Skin epidermis (tissue), 12 donors: ENCODE measurements around the gene MPI.

Source experiments
- H3K27ac ChIP-seq, 21 experiments: fragments of 200-600 bp; sonication (generic) in 11 of 21; one replicate each; pipeline ENCODE4 v1.5.0; 2020; ENCODE audit warnings: mild to moderate bottlenecking in 3 of 21, inconsistent platforms in 2 of 21, moderate library complexity in 2 of 21
- H3K4me3 ChIP-seq, 7 experiments: fragments of 200-600 bp; sonication (generic) in 2 of 7; one replicate each; pipeline ENCODE4 v1.5.0; 2020; ENCODE audit warnings: inconsistent platforms in 2 of 7, mild to moderate bottlenecking in 2 of 7, moderate library complexity in 1 of 7

Gene MPI

DNA sequence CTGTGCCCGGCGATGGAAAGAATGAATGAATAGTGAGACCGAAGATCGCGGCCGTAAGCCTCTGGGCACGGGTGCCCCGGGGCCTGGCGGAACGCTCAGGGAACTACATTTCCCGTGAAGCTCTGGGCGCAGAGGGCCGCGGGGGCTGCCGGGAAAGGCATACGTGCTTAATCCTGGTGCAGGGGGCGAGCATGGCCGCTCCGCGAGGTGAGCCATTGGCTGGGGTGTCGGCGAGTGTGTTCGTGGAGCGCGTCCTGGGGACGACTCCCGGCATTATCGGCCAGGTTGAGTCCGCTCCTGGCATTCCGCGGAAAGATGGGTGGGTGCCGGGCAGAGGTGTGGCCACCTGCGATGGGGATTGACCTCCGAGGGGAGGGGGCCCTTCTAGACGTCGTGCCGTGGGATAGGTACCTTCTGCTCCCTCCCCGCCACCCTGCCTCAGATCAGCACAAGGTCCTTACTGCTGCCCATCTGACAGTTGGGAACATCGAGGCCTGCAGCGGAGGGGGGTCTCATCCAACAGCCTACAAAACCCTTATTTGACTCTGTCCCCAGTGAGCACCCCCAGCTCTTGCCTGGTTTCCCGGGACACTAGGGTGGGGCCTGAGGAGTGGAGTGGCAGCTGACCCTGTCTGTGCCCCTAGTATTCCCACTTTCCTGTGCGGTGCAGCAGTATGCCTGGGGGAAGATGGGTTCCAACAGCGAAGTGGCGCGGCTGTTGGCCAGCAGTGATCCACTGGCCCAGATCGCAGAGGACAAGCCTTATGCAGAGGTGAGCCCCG is at the start of gene MPI:
TSS of gene MPI (plus strand) at position 160 of the 782 bp plus-strand sequence. CDS start at position 192, 32 bp downstream.
- H3K4me3 ChIP-seq = peak within 1 kb of the TSS; percentile 53 to 89 (median 60)
- H3K27ac ChIP-seq = peak within 1 kb of the TSS; percentile 7 to 90 (median 84)

- Histone ChIP-seq H3K27ac (peak overlapping the region in 2 of 21 experiments; percentile 85 to 91), H3K4me3 (no peak overlapping the region)
These were observed 48.7 kb upstream of the MPI start for GRCh38 chr15:74840851-74841775.

DNA sequence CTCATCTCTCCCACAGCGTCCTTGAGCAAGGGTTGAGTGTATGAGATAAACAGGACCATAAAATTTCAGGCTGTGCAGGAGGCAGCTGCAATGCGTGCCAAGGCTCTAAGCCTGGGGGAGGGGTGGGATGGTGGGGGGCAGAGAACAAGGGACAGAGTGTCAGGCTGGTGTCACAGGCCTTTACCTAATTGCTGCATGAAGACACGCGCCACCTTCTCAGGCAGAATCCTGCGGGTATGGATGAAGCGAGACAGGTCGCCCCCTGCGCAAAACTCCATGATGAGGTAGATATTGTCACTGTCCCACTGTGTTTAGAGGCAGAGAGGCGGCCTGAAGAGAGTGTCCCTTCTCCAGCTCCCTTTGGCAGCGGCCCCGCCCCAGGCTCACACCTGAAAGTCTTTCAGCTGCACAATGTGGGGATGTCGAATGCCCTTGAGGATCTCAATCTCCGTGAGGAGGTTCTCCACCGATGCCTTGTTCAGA is 47.9 kb upstream of the MPI start:
- Histone ChIP-seq H3K4me3 (peak overlapping the region; percentile 71 to 93 (median 83)), H3K27ac (peak overlapping the region in 15 of 21 experiments; percentile 76 to 96 (median 88))

DNA sequence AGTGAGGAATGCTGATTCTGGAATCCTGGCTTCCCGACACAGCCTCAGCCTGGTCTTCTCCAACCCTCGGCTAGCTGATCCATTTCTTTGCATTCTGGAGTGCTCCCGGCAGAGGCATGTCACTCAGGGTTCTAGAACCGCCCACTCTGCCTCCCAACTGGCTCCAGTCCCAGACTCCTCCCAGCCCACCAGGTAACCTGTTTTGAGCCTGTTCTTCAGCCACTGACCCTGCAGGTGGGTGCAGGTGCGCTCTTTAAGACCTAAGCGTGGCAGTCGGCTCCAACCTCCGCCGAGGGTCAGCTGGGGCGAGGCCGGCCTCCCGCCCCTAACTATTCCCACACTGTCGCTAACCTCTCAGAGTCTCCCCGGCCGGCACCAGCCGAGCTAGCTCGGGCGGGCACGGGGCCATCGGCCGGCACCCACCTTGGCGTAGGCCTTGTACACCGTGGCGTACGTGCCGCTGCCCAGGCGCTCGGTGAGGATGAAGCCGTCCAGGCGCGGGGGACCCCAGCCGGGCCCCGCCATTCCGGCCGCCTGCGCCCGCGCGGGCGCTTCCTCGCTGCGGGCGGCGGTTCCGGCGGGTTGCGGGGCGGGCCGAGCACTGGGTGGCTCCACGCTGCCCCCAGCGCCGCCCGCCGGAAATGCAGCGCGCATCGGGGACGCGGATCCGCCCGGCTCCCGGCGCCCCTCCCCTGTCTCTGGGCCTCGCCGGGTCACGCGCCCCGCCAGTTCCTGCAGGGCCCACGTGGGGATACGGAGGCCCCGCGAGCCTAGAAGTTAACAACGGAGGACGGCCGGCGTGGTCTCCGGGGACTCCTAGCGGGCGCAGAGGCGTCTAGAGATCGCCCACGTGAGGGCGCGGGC is 47.0 kb upstream of the MPI start, which contains the start of gene ULK3:
TSS of gene ULK3 (minus strand) at position 576 of the 864 bp plus-strand sequence. CDS start at position 525, 51 bp downstream.
- peak within 1 kb of the TSS; percentile 71 to 93 (median 83) for H3K4me3 ChIP-seq

DNA sequence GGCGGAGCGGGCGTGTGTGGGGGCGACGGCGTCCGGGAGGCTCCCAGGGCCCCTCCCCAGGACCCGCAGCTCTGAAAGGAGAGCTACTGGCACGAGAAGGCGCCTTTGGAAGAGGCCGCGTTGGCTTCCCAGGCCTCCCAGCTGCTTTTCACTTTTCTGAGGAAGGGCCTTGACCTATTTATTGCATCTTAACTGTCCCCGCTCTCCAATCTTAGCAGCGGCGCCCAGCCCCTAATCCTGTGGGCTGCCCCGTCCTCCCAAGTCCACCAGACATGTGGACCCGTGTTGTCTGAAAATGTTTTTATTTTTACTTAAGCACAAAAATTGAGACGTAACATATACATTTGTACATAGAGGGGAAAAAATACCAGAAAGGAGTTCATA is 46.4 kb upstream of the MPI start:
- H3K27ac ChIP-seq = peak overlapping the region; percentile 52 to 96 (median 89)
- peak overlapping the region; percentile 71 to 93 (median 83) for H3K4me3 ChIP-seq

More for the DNA sequence above, 47.0 kb upstream of the MPI start, which contains the start of gene ULK3:
- H3K27ac ChIP-seq = peak within 1 kb of the TSS; percentile 52 to 96 (median 89)

DNA sequence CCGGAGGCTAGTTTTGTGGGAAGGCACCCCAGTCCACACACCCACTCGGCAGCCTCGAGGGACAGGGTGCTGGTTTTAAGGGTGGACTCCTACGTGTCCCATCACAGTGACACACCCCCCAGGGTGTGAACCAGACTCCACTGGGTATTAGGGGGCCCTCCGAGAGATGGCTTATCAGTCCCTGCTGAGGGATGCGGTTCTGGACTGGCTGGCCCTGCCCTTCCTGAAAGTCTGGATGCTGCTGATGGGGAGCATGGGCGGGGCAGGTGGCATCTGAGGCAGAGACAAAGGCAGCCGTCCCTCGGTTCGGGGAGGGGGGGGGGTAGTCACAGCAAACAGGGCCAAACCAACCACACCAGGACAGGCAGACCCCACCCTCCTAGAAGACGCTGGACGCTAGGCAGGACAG is 45.9 kb upstream of the MPI start:
- peak overlapping the region in 20 of 21 experiments; percentile 67 to 96 (median 90) for H3K27ac ChIP-seq
- H3K4me3 ChIP-seq = peak overlapping the region in 2 of 7 experiments; percentile 83 to 93

DNA sequence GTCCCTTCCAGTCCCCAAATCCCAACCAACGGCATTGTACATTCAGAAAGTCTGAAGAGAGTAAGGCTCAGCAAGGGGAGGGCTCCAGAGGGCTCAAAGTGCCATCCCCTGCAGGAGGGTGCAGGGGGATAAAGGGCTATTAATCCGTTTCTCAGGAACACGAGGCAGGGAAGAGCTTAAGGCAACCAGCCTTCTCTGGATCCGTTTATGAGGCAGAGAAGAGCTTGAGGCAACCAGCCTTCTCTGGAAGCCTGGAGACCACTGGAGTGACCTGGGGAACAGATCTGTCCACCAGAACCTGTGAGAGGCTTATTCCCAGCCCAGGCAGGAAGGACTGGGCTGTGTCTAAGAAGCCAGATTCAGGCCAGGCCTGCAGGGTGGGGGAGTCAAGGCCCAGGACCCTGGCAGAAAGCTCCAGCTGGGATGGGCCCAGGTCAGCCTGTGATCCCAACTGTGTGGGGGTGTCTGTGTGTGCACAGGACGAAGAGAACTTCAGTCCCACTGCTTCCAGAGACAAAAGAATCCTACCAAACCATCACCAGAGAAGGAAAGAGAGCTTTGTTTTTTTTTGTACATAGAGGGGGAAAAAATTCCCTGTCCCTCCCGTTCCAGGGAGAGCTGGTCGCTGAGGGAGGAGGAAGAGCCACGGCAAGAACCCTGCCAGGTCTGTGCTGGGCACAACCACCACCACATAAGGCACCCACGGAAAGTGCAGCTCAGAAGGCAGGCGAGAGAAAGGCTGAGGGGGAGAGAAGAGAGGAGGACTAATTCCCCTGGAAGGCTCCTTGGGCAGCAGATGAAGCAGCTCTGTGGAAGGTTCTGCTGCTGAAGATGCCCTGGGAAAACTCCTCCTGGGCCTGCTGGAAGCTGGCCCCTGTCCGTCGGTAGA is 45.3 kb upstream of the MPI start:
- Histone ChIP-seq H3K4me3 (no peak overlapping the region), H3K27ac (peak overlapping the region in 20 of 21 experiments; percentile 22 to 96 (median 88))

GRCh38 chr15:74845208-74845568 is 44.7 kb upstream of the MPI start:
- Histone ChIP-seq H3K27ac (peak overlapping the region in 19 of 21 experiments; percentile 22 to 96 (median 89)), H3K4me3 (no peak overlapping the region)

GRCh38 chr15:74845581-74845980 is 44.3 kb upstream of the MPI start:
- Histone ChIP-seq H3K4me3 (no peak overlapping the region), H3K27ac (peak overlapping the region in 17 of 21 experiments; percentile 0 to 96 (median 89))

DNA sequence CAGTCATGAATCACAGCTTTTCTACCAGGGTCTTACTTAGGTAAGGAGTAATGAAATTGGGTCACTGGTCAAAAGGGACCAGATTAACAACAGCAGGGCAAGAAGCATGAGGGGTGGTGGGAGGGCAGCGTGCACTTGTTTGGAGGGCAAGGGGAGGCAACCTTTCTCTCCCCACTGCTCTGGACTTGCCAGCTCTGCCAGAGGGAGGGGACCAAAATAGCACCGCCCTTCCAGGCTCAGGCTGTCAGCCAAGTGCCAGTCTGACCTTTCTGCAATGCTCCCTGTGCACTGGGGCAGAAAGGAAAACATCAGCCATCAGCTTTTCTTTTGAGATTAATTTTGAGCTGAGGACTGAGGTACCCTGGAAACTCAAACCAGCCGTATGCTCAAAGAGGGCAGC is 42.4 kb upstream of the MPI start:
- Histone ChIP-seq H3K4me3 (no peak overlapping the region), H3K27ac (no peak overlapping the region)

DNA sequence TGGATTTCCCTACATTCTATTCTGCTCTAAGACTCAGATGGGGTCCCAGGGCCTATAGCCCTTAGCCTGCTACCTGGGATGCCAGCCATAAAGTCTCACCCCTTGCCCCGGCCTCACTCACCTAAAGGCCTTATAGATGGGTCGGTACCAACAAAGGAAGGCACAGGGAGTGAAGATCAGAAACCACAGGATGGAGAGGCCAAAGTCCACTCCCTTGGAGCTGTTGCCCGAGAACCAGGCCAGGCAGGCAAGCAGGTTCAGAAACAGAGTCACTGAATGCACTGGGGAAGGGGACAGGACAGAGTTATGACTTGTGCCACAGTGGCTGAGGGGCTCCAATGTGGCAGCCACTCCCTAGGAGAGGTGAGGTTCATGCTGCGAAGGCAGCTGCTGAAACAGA is 39.4 kb upstream of the MPI start:
- Histone ChIP-seq H3K4me3 (no peak overlapping the region), H3K27ac (no peak overlapping the region)

- peak overlapping the region in 1 of 21 experiments; percentile 31 for H3K27ac ChIP-seq
- H3K4me3 ChIP-seq = no peak overlapping the region
These were observed 37.9 kb upstream of the MPI start for GRCh38 chr15:74851960-74852359.

- no peak overlapping the region for H3K4me3 ChIP-seq
- H3K27ac ChIP-seq = peak overlapping the region in 5 of 21 experiments; percentile 17 to 45 (median 30)
These were observed 35.3 kb upstream of the MPI start for GRCh38 chr15:74854453-74855022.

GRCh38 chr15:74855857-74856256 is 34.0 kb upstream of the MPI start:
- Histone ChIP-seq H3K4me3 (no peak overlapping the region), H3K27ac (peak overlapping the region in 2 of 21 experiments; percentile 45 to 55)

DNA sequence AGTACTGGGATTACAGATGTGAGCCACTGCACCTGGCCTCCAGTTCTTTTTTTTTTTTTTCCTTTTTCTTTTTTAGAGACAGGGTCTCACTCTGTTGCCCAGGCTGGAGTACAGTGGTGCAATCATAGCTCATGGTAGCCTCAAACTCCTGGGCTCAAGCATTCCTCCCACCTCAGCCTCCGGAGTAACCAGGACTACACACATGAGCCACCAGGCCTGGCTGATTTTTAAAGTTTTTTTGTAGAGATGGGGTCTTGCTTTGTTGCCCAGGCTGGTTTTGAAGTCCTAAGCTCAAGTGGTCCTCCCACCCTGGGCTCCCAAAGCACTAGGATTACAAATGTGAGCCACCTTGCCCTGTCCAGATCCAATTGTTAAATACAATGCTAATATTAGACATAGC is 33.3 kb upstream of the MPI start:
- peak overlapping the region in 7 of 21 experiments; percentile 0 to 68 (median 31) for H3K27ac ChIP-seq
- H3K4me3 ChIP-seq = no peak overlapping the region

- Histone ChIP-seq H3K4me3 (no peak overlapping the region), H3K27ac (peak overlapping the region in 10 of 21 experiments; percentile 0 to 68 (median 31))
These were observed 32.7 kb upstream of the MPI start for GRCh38 chr15:74857082-74857655.

- peak overlapping the region in 12 of 21 experiments; percentile 0 to 68 (median 36) for H3K27ac ChIP-seq
These were observed 32.0 kb upstream of the MPI start for GRCh38 chr15:74857671-74858368.

More at GRCh38 chr15:74857671-74858368, 32.0 kb upstream of the MPI start:
- H3K4me3 ChIP-seq = no peak overlapping the region
